PC-9 (cell line): ENCODE data around the gene TSPAN14. TPM values are rescaled to one million over a fixed set of nuclear protein-coding genes. Genes with fewer than 3 reads are reported as not detected.
"Not testable (repeated sequence)": the region's sequence is repeated elsewhere in the genome, so short reads cannot be mapped to it uniquely, and the experiment has no call there.

Experiments used
- BruUV-seq: library from RNA; stranded (reverse); fragments of 400-500 nt; replicated peaks from 2 replicates; lab custom pipeline; 2021; lab: Mats Ljungman, UMichigan
- CTCF ChIA-PET: fragments of 300-600 bp; sonication (Branson Sonifier 250); formaldehyde crosslinking; loops from one replicate; lab custom pipeline; 2022; ENCODE audit warnings: antibody characterized with exemption; lab: Charles Lee
- POLR2A ChIA-PET: fragments of 300-600 bp; sonication (Branson Sonifier 250); formaldehyde crosslinking; loops from one replicate; lab custom pipeline; 2022; ENCODE audit warnings: antibody characterized with exemption; ENCODE audit not compliant: unreplicated experiment; lab: Charles Lee
- DNase-seq, 2 experiments: peaks; one replicate each; pipeline versions ENCODE4 v3.0.0 to v3.0.0-alpha.2; 2015 to 2022; ENCODE audit warnings: mixed read lengths in 1 of 2
- H2AFZ ChIP-seq: fragments of 200-600 bp; sonication (generic); 2 replicates; pipeline ENCODE4 v1.8.1; 2017; ENCODE audit warnings: antibody characterized with exemption
- H3F3A ChIP-seq: fragments of 200-600 bp; sonication (generic); 2 replicates; pipeline ENCODE4 v1.8.1; 2017; ENCODE audit warnings: antibody characterized with exemption, mild to moderate bottlenecking, low read depth; ENCODE audit not compliant: insufficient read depth
- H3K27ac ChIP-seq: fragments of 200-600 bp; sonication (generic); 2 replicates; pipeline ENCODE4 v1.6.1; 2016; ENCODE audit warnings: mixed run types
- H3K27me3 ChIP-seq: fragments of 200-600 bp; sonication (generic); 2 replicates; pipeline ENCODE4 v1.6.1; 2016; ENCODE audit warnings: low read depth, mixed run types; ENCODE audit not compliant: insufficient read depth
- H3K36me3 ChIP-seq: fragments of 200-600 bp; sonication (generic); 2 replicates; pipeline ENCODE4 v1.6.1; 2016; ENCODE audit warnings: low read depth, mixed run types
- H3K4me1 ChIP-seq: fragments of 200-600 bp; sonication (generic); replicated peaks from 2 replicates; pipeline ENCODE4 v1.6.1; 2016; ENCODE audit warnings: mixed run types; ENCODE audit not compliant: insufficient read depth
- H3K4me2 ChIP-seq: fragments of 200-600 bp; sonication (generic); 2 replicates; pipeline ENCODE4 v1.6.1; 2017; ENCODE audit warnings: mixed run types
- H3K4me3 ChIP-seq: fragments of 200-600 bp; sonication (generic); 2 replicates; pipeline ENCODE4 v1.6.1; 2016; ENCODE audit warnings: mixed run types
- H3K79me2 ChIP-seq: fragments of 200-600 bp; sonication (generic); 2 replicates; pipeline ENCODE4 v1.6.1; 2017; ENCODE audit warnings: low read depth, mixed run types
- H3K9me2 ChIP-seq: fragments of 200-600 bp; sonication (generic); 2 replicates; pipeline ENCODE4 v1.8.1; 2017; ENCODE audit warnings: mild to moderate bottlenecking; ENCODE audit not compliant: insufficient read depth
- H3K9me3 ChIP-seq: fragments of 200-600 bp; sonication (generic); 2 replicates; pipeline ENCODE4 v1.8.1; 2016; ENCODE audit warnings: low read depth; ENCODE audit not compliant: insufficient read depth
- H4K20me1 ChIP-seq: fragments of 200-600 bp; sonication (generic); 2 replicates; pipeline ENCODE4 v1.8.1; 2017; ENCODE audit not compliant: insufficient read depth
- CTCF ChIP-seq: fragments of 200-600 bp; sonication (generic); conservative IDR thresholded peaks from 2 replicates; pipeline ENCODE4 v1.6.1; 2017; ENCODE audit warnings: mixed run types, antibody characterized with exemption, mild to moderate bottlenecking, moderate library complexity
- EZH2 ChIP-seq: fragments of 200-600 bp; sonication (generic); IDR thresholded peaks from 2 replicates; pipeline ENCODE4 v1.8.0; 2017; ENCODE audit warnings: antibody characterized with exemption, low read depth
- intact Hi-C: fragments of 100-400 bp; cut with micrococcal nuclease; formaldehyde crosslinking; loops from one replicate; pipeline ENCODE4 v1.10.0; 2022; ENCODE audit not compliant: unreplicated experiment
- total RNA-seq: library from RNA; stranded (reverse); gene quantifications from 2 replicates; pipeline ENCODE4 v1.2.3, GENCODE V29; 2021

Gene TSPAN14
- total RNA-seq, 1 experiment from 2014 or later: 135 TPM

GRCh38 chr10:80474941-80475340, 20.8 kb downstream of the TSPAN14 start:
- peaks cover 80% of the 10 kb centered on the region for H3F3A ChIP-seq
- no peaks in the 10 kb centered on the region; the same call in 1 of the 2 replicates for H3K9me3 ChIP-seq
- H3K4me1 ChIP-seq: peaks cover 85% of the 10 kb centered on the region
- peak overlapping the region; percentile 91 for H3K27ac ChIP-seq
- no peak overlapping the region for H3K4me2 ChIP-seq
- no peaks in the 10 kb centered on the region for H3K27me3 ChIP-seq
- H3K36me3 ChIP-seq: peaks cover 60% of the 10 kb centered on the region
- H3K79me2 ChIP-seq: peaks cover 97% of the 10 kb centered on the region
- intact Hi-C loops: no loop called here
- no peak overlapping the region for H3K4me3 ChIP-seq
- ChIA-PET POLR2A (no interaction called here), CTCF (no interaction called here)
- no TSS peak for BruUV-seq
- TF ChIP-seq CTCF: no peak
- TF ChIP-seq EZH2: no peak
- DNase-seq: no peak
- H3K9me2 ChIP-seq: no peaks in the 10 kb centered on the region
- H2AFZ ChIP-seq: no peak overlapping the region
- H4K20me1 ChIP-seq: no peaks in the 10 kb centered on the region

GRCh38 chr10:80475641-80476040, 21.5 kb downstream of the TSPAN14 start:
- DNase-seq, BruUV-seq, H4K20me1 ChIP-seq, H3K27me3 ChIP-seq, POLR2A ChIA-PET, H3K4me2 ChIP-seq, H3K4me3 ChIP-seq, CTCF ChIA-PET, H2AFZ ChIP-seq, H3K9me2 ChIP-seq, H3K9me3 ChIP-seq, intact Hi-C loops: not testable (repeated sequence)
- Histone ChIP-seq H3K79me2 (peaks cover 97% of the 10 kb centered on the region), H3K36me3 (peaks cover 53% of the 10 kb centered on the region), H3K4me1 (peaks cover 78% of the 10 kb centered on the region), H3F3A (peaks cover 78% of the 10 kb centered on the region), H3K27ac (peak overlapping the region; percentile 91)

GRCh38 chr10:80476685-80477084, 22.6 kb downstream of the TSPAN14 start:
- peaks cover 98% of the 10 kb centered on the region for H3K79me2 ChIP-seq

More at GRCh38 chr10:80476685-80477084, 22.6 kb downstream of the TSPAN14 start:
- no peak overlapping the region for H3K4me2 ChIP-seq
- TF ChIP-seq EZH2: no peak
- no peak for TF ChIP-seq CTCF
- no peaks in the 10 kb centered on the region for H4K20me1 ChIP-seq
- H3K9me3 ChIP-seq: no peaks in the 10 kb centered on the region; the same call in 1 of the 2 replicates
- peak overlapping the region; percentile 71 for H3K27ac ChIP-seq
- peaks cover 49% of the 10 kb centered on the region for H3K36me3 ChIP-seq
- H3K9me2 ChIP-seq: no peaks in the 10 kb centered on the region
- DNase-seq: no peak
- ChIA-PET POLR2A (interaction anchor here (0.8 kb wide), 1 partner anchor 25 kb away, joined by 3 read pairs; no protein-coding TSS in a partner anchor), CTCF (no interaction called here)
- H3K4me3 ChIP-seq: no peak overlapping the region
- H3K4me1 ChIP-seq: peaks cover 68% of the 10 kb centered on the region
- peaks cover 79% of the 10 kb centered on the region for H3F3A ChIP-seq
- H2AFZ ChIP-seq: no peak overlapping the region
- intact Hi-C loops: no loop called here
- no peaks in the 10 kb centered on the region for H3K27me3 ChIP-seq
- no TSS peak for BruUV-seq
